ENCODE data around the gene RBM45.

DNA sequence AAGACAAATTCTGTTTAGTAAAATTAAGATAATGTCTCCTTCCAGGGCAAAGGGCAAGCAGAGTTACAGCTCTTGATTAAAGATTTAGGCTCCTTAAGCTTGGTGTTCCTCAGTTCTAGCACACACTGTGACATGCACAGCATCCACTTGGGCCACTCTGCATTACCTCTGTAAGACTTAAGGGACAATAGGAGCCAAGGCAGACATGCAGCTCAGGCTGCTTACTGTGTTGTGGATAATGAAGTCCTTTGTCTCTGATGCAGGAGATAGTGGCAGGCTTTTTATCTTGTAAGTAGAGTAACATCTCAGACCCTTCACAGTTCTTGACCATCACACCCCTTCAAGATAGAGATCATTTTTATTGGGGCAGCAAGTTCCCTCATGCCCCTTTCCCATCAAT is 31.2 kb downstream of the RBM45 start:
- TF ChIP-seq, protein P1, sequence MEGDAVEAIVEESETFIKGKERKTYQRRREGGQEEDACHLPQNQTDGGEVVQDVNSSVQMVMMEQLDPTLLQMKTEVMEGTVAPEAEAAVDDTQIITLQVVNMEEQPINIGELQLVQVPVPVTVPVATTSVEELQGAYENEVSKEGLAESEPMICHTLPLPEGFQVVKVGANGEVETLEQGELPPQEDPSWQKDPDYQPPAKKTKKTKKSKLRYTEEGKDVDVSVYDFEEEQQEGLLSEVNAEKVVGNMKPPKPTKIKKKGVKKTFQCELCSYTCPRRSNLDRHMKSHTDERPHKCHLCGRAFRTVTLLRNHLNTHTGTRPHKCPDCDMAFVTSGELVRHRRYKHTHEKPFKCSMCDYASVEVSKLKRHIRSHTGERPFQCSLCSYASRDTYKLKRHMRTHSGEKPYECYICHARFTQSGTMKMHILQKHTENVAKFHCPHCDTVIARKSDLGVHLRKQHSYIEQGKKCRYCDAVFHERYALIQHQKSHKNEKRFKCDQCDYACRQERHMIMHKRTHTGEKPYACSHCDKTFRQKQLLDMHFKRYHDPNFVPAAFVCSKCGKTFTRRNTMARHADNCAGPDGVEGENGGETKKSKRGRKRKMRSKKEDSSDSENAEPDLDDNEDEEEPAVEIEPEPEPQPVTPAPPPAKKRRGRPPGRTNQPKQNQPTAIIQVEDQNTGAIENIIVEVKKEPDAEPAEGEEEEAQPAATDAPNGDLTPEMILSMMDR (IDR thresholded peaks at IDR 0.05; ENCODE audit: insufficient read depth, low read depth, low read length): no peak
- TF ChIP-seq EZH2 (IDR thresholded peaks at IDR 0.05; ENCODE audit: insufficient read depth, low read length): no peak
